DND-41 (cell line): ENCODE data around the gene FCSK.

Experiments
- EZH2 ChIP-seq: IDR thresholded peaks from 3 replicates; pipeline ENCODE4 v1.6.1; 2012; ENCODE audit warnings: borderline replicate concordance, low read depth, mild to moderate bottlenecking, moderate library complexity, low read length, inconsistent platforms; ENCODE audit not compliant: severe bottlenecking
- TF ChIP-seq, protein P1 (sequence below): IDR thresholded peaks from 2 replicates; pipeline ENCODE4 v1.5.1; 2012; ENCODE audit warnings: borderline replicate concordance, low read length, moderate library complexity, mild to moderate bottlenecking; ENCODE audit not compliant: poor library complexity, severe bottlenecking; ENCODE audit errors: extremely low read depth

DNA sequence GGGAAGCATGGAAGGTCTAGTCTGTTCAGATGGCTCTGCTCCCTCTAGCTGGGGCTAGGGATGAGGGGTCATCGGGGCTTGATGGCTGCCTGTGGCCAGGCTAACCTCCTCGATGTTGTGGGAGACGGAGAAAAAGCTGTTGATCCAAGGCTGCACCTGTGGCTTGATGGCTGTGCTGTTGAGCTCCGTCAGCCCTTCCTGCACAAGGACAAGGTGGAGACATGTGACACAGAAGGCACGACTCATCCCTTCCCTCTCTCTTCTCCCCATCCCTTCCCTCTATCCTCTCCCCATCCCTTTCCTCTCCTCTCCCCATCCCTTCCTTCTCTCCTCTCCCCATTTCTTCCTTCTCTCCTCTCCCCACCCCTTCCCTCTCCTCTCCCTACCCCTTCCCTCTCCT lies 28.2 kb downstream of the FCSK start:
- TF ChIP-seq, protein P1, sequence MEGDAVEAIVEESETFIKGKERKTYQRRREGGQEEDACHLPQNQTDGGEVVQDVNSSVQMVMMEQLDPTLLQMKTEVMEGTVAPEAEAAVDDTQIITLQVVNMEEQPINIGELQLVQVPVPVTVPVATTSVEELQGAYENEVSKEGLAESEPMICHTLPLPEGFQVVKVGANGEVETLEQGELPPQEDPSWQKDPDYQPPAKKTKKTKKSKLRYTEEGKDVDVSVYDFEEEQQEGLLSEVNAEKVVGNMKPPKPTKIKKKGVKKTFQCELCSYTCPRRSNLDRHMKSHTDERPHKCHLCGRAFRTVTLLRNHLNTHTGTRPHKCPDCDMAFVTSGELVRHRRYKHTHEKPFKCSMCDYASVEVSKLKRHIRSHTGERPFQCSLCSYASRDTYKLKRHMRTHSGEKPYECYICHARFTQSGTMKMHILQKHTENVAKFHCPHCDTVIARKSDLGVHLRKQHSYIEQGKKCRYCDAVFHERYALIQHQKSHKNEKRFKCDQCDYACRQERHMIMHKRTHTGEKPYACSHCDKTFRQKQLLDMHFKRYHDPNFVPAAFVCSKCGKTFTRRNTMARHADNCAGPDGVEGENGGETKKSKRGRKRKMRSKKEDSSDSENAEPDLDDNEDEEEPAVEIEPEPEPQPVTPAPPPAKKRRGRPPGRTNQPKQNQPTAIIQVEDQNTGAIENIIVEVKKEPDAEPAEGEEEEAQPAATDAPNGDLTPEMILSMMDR: no peak
- TF ChIP-seq EZH2: no peak
